Liver (tissue), 3 donors: Measurements from ENCODE around the gene SETD7.

Source experiments
- ATF3 ChIP-seq: IDR thresholded peaks from 2 replicates; pipeline ENCODE4 v1.6.1; 2016; ENCODE audit warnings: antibody characterized with exemption
- CTCF ChIP-seq: fragments of 150-350 bp; IDR thresholded peaks from 2 replicates; pipeline ENCODE4 v1.5.1; 2017; ENCODE audit warnings: improper control_type of control experiment, low read depth, low read length; ENCODE audit not compliant: missing input control
- EGR1 ChIP-seq, 2 donors: IDR thresholded peaks; 2 replicates each; pipeline ENCODE4 v1.6.1; 2016 to 2018; ENCODE audit warnings: antibody characterized with exemption in 2 of 2, low read depth in 2 of 2
- FOXA1 ChIP-seq: IDR thresholded peaks from 2 replicates; pipeline ENCODE4 v1.6.1; 2016; ENCODE audit warnings: antibody characterized with exemption
- GABPA ChIP-seq, 2 donors: IDR thresholded peaks in 1 of 2; conservative IDR thresholded peaks in 1 of 2; 2 replicates each; pipeline ENCODE4 v1.6.1; 2016; ENCODE audit warnings: antibody characterized with exemption in 2 of 2, mild to moderate bottlenecking in 1 of 2, moderate library complexity in 1 of 2
- HNF4A ChIP-seq, 2 donors: conservative IDR thresholded peaks; 2 replicates each; pipeline ENCODE4 v1.6.1; 2016; ENCODE audit warnings: antibody characterized with exemption in 2 of 2, mild to moderate bottlenecking in 2 of 2
- HNF4G ChIP-seq: IDR thresholded peaks from 2 replicates; pipeline ENCODE4 v1.6.1; 2016; ENCODE audit warnings: antibody characterized with exemption
- JUND ChIP-seq, 2 donors: IDR thresholded peaks; 2 replicates each; pipeline ENCODE4 v1.6.1; 2016; ENCODE audit warnings: antibody characterized with exemption in 2 of 2
- MAX ChIP-seq: IDR thresholded peaks from 2 replicates; pipeline ENCODE4 v1.6.1; 2016; ENCODE audit warnings: antibody characterized with exemption
- RAD21 ChIP-seq, 2 donors: IDR thresholded peaks; 2 replicates each; pipeline ENCODE4 v1.6.1; 2016; ENCODE audit warnings: antibody characterized with exemption in 2 of 2, mild to moderate bottlenecking in 2 of 2
- REST ChIP-seq: IDR thresholded peaks from 2 replicates; pipeline ENCODE4 v1.6.1; 2016; ENCODE audit warnings: antibody characterized with exemption, mild to moderate bottlenecking
- TAF1 ChIP-seq: conservative IDR thresholded peaks from 2 replicates; pipeline ENCODE4 v1.6.1; 2016; ENCODE audit warnings: antibody characterized with exemption, mild to moderate bottlenecking
- YY1 ChIP-seq: IDR thresholded peaks from 2 replicates; pipeline ENCODE4 v1.6.1; 2016; ENCODE audit warnings: antibody characterized with exemption, mild to moderate bottlenecking
- donor health status: healthy.
- donor health status: healthy.

GRCh38 chr4:139470295-139470694 is 85.7 kb downstream of the SETD7 start:
- TF ChIP-seq ATF3 (no peak), CTCF (no peak), YY1 (no peak), JUND (IDR thresholded peaks at IDR 0.05) (no peak), GABPA (IDR thresholded peaks at IDR 0.05 in 1 of 2, conservative IDR thresholded peaks at IDR 0.05 in 1 of 2) (no peak), HNF4G (no peak), EGR1 (IDR thresholded peaks at IDR 0.05; ENCODE audit: low read depth in 2 of 2) (no peak), REST (peak; percentile 63), FOXA1 (no peak), HNF4A (conservative IDR thresholded peaks at IDR 0.05) (no peak), TAF1 (no peak), MAX (no peak), RAD21 (IDR thresholded peaks at IDR 0.05) (no peak)
